ENCODE measurements around the gene CAPN2. TPM values are rescaled to one million over a fixed set of nuclear protein-coding genes. Genes with fewer than 3 reads are reported as not detected.

CAPN2 gene
- total RNA-seq, 1 donor from 2014 or later = 120 TPM

DNA sequence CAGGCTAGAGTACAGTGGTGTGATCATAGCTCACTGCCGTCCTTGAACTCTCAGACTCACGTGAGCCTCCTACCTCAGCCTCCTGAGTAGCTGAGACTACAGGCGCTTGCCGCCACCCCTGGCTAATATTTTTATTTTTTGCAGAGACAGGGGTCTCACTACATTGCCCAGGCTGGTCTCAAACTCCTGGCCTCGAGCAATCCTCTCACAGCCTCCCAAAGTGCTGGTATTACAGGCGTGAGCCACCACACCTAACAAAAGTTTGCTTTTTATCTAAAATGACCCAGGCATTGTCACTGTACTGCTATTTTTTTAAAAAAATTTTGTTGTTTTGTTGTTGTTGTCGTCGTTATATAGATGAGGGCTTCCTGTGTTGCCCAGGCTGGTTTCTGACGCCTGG is 46.4 kb downstream of the CAPN2 start:
- no peak for DNase-seq (ENCODE audit: extremely low spot score, unreplicated experiment)
- Mint-ChIP-seq H3K27me3 (no peaks in the 10 kb centered on the region), H3K36me3 (peaks cover 28% of the 10 kb centered on the region), H3K9me3 (no peaks in the 10 kb centered on the region), H3K4me3 (no peak overlapping the region), H3K27ac (no peak overlapping the region), H3K4me1 (ENCODE audit: unreplicated experiment) (no peaks in the 10 kb centered on the region)
- TF ChIP-seq, protein P1, sequence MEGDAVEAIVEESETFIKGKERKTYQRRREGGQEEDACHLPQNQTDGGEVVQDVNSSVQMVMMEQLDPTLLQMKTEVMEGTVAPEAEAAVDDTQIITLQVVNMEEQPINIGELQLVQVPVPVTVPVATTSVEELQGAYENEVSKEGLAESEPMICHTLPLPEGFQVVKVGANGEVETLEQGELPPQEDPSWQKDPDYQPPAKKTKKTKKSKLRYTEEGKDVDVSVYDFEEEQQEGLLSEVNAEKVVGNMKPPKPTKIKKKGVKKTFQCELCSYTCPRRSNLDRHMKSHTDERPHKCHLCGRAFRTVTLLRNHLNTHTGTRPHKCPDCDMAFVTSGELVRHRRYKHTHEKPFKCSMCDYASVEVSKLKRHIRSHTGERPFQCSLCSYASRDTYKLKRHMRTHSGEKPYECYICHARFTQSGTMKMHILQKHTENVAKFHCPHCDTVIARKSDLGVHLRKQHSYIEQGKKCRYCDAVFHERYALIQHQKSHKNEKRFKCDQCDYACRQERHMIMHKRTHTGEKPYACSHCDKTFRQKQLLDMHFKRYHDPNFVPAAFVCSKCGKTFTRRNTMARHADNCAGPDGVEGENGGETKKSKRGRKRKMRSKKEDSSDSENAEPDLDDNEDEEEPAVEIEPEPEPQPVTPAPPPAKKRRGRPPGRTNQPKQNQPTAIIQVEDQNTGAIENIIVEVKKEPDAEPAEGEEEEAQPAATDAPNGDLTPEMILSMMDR (conservative IDR thresholded peaks at IDR 0.05) = no peak

DNA sequence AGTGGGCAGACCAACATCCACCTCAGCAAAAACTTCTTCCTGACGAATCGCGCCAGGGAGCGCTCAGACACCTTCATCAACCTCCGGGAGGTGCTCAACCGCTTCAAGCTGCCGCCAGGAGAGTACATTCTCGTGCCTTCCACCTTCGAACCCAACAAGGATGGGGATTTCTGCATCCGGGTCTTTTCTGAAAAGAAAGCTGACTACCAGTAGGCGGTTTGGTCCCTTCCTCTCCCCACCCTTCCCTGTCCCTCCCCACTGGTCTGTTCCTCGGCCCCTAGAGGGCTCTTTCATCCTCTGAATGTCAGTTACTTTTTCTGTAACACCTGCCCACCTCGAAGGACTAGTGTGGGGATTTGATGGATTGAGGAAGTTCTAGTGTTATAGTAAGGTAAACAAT is 46.9 kb downstream of the CAPN2 start:
- Mint-ChIP-seq H3K4me1 (ENCODE audit: unreplicated experiment) (no peaks in the 10 kb centered on the region), H3K27me3 (no peaks in the 10 kb centered on the region), H3K27ac (no peak overlapping the region), H3K36me3 (peaks cover 28% of the 10 kb centered on the region), H3K4me3 (no peak overlapping the region), H3K9me3 (no peaks in the 10 kb centered on the region)
- TF ChIP-seq, protein P1 (conservative IDR thresholded peaks at IDR 0.05) = no peak
- DNase-seq (ENCODE audit: extremely low spot score, unreplicated experiment) = no peak

- no peaks in the 10 kb centered on the region for H3K9me3 Mint-ChIP-seq
- no peak for DNase-seq (ENCODE audit: extremely low spot score, unreplicated experiment)
- H3K36me3 Mint-ChIP-seq = peaks cover 28% of the 10 kb centered on the region
- H3K27me3 Mint-ChIP-seq = no peaks in the 10 kb centered on the region
- H3K4me3 Mint-ChIP-seq = no peak overlapping the region
- peaks cover 8% of the 10 kb centered on the region for H3K4me1 Mint-ChIP-seq (ENCODE audit: unreplicated experiment)
- TF ChIP-seq, protein P1 (conservative IDR thresholded peaks at IDR 0.05) = no peak
- H3K27ac Mint-ChIP-seq = peak overlapping the region; percentile 41
Measured at GRCh38 chr1:223760833-223761232, 48.5 kb downstream of the CAPN2 start.

DNA sequence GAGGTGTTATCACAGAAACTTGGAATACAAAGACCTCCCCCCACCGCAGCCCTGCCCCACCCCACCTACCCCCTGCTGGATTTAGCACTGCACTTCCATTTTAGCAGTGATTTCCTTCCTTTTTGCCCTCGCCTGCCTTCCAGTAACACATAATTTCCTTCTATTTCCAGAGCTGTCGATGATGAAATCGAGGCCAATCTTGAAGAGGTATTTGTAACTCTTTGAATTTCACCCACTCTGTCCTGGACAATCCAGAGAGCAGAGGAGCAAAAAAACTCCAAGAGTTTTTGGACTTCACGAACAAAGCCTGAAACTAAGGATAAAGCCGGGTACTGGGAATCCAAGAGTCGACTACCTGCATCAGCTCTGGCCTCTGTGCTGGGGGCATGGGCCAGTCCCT is 49.1 kb downstream of the CAPN2 start:
- H3K27ac Mint-ChIP-seq = no peak overlapping the region
- no peak overlapping the region for H3K4me3 Mint-ChIP-seq
- H3K36me3 Mint-ChIP-seq = peaks cover 33% of the 10 kb centered on the region
- peaks cover 12% of the 10 kb centered on the region for H3K4me1 Mint-ChIP-seq (ENCODE audit: unreplicated experiment)
- DNase-seq (ENCODE audit: extremely low spot score, unreplicated experiment) = no peak
- no peaks in the 10 kb centered on the region for H3K27me3 Mint-ChIP-seq
- no peaks in the 10 kb centered on the region for H3K9me3 Mint-ChIP-seq
- TF ChIP-seq, protein P1 (conservative IDR thresholded peaks at IDR 0.05) = no peak

DNA sequence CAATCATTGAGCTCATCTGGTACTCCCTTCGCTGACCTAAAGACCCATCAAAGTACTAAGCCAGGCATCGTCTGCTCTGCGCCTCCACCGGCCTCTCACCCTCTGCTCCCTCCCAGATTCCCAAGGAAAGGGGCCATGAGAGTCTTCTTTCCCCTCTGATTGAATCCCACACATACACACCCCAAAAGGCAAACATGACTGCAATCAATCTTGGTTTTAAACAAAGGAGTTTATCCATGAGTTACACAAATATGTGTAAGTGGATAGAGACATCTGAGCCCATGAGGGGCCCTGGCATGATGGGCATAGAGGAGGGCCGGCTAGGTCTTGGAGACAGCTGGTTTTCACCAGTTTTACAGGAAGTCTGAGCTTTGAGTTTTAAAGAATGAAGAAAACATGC is 50.9 kb downstream of the CAPN2 start:
- Mint-ChIP-seq H3K36me3 (peaks cover 28% of the 10 kb centered on the region), H3K4me3 (no peak overlapping the region), H3K27me3 (no peaks in the 10 kb centered on the region), H3K27ac (peak overlapping the region; percentile 43), H3K9me3 (no peaks in the 10 kb centered on the region), H3K4me1 (ENCODE audit: unreplicated experiment) (peaks cover 12% of the 10 kb centered on the region)
- TF ChIP-seq, protein P1 (conservative IDR thresholded peaks at IDR 0.05) = no peak
- no peak for DNase-seq (ENCODE audit: extremely low spot score, unreplicated experiment)

DNA sequence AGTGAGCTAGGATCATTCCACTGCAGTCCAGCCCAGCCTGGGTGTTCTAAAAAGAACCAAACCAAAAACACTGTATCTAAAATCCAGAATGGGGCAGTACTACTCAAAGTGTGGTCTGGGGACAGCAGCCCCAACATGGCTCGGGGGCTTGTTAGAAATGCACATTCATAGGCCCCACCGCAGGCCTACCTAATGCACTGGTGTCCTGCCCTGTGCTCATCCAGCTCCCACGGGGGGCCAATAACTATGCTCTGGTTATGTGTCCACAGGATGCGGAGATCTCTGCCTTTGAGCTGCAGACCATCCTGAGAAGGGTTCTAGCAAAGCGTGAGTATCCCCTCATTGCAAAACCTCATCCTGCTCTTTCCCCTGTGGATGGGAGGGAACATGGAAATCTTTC is 51.5 kb downstream of the CAPN2 start:
- Mint-ChIP-seq H3K4me1 (ENCODE audit: unreplicated experiment) (peaks cover 12% of the 10 kb centered on the region), H3K27ac (no peak overlapping the region), H3K36me3 (peaks cover 31% of the 10 kb centered on the region), H3K4me3 (no peak overlapping the region), H3K27me3 (no peaks in the 10 kb centered on the region), H3K9me3 (no peaks in the 10 kb centered on the region)
- no peak for DNase-seq (ENCODE audit: extremely low spot score, unreplicated experiment)
- TF ChIP-seq, protein P1 (conservative IDR thresholded peaks at IDR 0.05) = no peak

Data from type B pancreatic cell (in vitro differentiated cells).